ENCODE results near the gene PPP2R2C.

Gene PPP2R2C

DNA sequence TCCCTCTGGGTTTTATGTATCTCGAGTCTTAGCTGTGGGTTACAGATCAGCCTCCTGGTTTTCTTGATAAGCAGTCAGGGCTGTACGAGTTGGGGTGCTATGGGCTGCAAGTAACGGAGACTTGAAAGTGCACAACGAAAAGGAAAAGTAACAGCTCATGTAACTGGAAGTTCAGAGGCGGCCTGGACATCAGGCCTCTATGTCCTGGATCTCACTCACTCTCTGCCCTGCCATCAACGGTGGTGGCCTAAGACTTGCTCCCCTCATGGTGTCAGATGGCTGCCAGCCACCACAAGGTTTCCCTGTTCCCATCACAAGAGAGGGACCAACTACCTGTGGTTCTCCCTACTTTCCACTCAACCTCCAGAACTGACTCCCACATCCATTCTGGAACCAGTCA lies 4.8 kb downstream of the PPP2R2C start:
- no peak for DNase-seq

DNA sequence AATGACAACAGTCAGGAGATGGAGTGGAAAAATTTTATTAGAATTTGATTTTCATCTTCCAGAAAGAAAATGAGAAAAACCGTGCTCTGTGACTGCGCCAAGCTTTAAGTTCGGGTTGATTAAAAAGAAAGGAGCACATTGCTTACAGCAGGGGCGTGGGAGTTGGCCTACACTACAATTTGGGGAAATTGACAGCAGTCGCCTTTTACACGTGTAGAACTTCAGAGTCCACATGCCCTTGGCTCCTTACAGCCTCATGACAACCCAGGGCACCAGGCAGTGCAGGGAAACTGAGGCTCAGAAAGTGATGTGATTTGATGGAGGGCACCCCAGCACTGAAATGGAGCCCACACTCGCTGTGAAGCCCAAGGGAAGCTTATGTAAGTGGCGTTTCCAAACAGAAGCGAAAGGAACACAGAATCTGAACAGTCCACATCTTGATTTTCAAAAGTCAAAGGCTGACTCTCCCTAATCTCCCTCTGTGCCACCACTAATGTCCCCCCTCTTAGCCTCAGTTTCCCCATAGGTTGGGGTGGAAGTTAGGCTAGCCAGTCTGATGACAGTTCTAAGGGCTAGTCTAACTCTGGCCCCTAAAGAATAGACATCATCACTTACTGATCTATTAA lies 5.5 kb downstream of the PPP2R2C start:
- DNase-seq, result no peak

GRCh38 chr4:6465955-6466354 lies 6.5 kb downstream of the PPP2R2C start:
- DNase-seq, result no peak

GRCh38 chr4:6464842-6465588 lies 7.4 kb downstream of the PPP2R2C start:
- DNase-seq, result no peak

DNA sequence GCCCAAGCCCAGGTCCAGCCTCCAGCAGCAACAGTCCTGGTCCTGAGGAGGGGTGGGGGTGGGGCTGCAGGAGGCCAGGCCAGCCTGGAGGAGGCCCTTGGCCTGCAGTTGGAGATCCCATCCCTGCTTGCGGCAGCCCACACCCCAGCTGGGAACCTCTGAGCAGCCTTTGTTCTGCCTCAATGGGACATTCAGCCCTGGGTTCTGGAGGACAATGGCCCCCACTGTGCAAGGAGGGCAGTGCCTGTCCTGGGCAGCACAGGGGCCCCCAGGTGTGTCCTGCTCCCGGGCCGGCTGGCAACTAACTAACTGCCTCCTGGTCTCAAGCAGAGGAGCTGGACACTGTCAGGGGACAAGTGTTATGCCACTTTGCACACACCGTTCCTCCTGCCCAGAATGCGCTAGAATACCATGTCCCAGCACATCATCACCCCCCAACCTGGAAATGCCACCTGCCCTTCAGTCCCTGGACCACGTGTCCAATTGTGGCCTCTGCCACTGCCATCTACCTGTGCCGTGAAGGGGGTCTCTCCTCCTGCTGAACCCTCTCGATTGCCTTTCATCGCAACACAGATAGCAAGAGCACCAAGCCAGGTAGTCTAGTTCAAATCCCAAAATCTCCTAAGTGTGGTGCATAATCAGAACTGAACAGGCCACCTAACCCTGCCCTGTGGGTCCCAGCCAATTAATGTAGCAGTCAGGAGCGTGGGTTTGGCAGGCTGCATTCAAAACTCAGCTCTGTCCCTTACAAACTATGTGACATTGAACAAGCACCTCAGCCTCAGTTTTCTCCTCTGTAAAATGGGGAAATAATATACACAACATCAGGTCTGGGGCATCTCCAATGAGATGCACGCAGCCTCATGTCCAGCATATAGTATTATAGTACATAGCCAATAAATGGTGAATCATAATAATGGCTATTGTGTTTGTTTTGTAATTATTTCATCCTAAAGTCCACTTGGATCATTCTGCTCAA lies 8.8 kb downstream of the PPP2R2C start:
- no peak for DNase-seq

DNA sequence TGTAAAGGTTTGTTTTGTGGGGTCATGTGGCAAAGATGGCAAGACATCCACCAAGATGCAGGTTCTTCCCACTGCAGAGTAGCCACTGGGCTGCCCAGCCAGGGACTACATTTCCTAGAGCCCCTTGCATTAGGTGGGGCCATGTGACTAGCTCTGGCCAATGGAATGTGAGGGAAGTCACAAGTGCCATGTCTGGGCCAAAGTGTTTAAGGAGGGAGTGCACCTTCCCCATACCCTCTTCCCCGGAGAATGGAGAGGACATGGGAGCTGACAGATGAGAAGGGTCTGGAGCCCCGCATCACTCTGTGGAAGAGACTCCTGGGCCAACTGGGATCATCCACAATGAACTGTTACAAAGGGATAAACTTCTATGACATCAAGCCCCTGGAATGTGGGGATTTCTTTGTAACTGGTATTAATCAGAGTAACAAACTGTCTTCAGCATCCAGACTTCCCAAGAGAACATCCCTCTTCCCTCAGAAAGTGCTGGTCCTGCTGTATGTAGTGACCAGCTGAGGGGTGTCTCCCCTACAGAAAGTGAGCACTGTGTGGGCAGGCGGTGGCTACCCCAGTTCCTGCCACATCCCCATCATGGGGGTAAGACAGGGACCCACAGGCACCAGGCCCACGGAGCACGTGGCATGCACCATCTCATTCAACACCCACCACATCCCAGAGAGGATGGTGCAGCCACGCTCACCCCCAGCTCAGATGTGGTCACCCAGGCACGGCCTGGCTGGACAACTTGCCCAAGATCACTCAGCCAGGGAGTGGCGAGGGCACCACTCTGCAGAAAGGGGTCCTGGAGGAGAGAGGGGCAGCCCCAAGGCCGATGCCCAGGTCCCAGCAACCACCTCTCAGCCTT lies 10.9 kb downstream of the PPP2R2C start:
- DNase-seq, result no peak

DNA sequence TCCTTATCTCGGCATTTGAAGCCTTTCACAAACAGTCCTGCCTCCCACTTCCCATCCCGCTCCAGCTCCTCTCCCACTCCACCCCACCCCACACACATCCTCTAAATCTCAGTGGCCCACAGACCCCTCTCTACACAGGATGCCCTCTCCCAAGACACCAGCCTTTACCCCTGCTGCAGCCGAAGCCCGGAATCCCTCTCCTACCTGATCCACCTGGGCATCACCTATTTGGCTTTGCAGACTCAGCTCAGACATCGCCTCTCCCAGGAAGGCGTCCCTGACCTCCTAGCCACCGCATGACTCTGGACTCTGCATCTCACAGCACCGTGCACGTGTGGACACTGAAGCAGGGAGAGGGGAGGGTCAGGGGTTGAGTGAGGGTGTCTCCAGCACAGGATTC lies 11.5 kb downstream of the PPP2R2C start:
- DNase-seq, result no peak

DNA sequence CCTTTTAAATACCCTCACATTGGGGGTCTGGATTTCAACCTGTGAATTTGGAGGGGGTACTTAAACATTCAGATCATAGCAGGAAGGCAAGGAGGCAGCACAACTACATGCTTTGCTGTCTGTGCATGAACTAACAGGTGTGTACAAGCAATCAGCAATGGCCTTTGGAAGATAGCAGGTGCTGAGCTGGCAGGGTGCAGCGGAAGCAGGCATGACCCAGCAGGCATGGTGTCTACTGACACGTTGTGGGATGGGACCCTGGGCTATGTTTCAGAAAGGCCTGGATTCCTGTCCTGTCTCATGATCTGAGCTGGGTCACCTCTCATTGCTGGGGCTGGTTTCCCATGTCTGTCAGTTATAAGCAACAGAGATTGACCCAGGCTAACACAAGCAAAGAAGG lies 13.9 kb downstream of the PPP2R2C start:
- no peak for DNase-seq

GRCh38 chr4:6456450-6456849 lies 16.0 kb downstream of the PPP2R2C start:
- peak; percentile 39 for DNase-seq

- no peak for DNase-seq
Measured at GRCh38 chr4:6454112-6454910, 18.1 kb downstream of the PPP2R2C start.

DNA sequence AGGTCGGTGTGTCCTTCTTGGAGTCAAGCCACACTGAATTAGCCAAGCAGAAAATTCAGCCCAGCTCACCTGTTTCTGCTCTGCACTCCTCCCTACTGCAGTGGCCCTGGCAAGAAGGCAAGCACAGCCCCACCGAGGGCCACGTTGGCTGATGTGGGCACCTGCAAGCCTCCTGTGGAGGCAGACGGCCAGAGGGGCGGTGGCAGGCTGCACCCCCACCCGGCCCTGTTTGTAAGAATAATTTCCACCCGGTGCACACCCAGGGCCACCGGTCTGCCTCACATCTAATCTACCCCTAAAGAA lies 18.8 kb downstream of the PPP2R2C start:
- DNase-seq, result no peak

DNA sequence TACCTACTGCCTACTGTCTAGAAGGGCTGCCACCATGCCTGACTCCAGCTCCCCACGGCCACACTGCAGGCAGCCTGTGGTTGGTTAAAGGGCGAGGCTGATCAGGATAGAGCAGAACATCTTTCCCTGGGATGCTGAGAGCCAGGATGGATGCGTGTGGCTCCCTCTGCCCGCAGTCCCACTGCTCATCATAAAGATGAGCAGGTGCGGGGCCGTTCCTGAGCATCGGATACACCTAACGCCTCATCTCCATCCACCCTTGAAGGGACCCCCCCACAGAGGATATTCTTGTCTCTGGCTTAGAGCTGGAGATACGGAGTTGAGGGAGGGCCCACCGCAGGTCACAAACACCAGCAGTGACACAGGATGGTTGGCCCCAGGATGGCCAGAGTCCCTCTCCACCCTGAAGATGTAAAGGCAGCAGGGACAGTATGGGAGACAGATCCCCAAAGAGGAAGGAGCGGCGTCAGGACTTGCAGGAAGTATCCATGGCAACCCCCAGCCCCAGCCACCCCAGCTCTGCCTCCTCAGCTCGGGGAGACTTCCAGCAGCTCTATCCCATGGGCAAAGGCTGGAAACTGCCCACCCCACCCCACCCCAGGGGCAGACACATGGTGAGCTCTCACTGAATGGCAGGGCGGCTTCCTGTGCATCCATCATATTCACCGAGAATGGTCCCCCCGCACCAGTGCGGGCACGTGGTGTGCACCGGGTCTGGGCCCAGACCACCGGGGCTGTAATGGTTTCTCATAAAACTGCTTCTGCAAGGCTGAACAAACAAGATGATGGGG lies 19.3 kb downstream of the PPP2R2C start:
- no peak for DNase-seq

DNA sequence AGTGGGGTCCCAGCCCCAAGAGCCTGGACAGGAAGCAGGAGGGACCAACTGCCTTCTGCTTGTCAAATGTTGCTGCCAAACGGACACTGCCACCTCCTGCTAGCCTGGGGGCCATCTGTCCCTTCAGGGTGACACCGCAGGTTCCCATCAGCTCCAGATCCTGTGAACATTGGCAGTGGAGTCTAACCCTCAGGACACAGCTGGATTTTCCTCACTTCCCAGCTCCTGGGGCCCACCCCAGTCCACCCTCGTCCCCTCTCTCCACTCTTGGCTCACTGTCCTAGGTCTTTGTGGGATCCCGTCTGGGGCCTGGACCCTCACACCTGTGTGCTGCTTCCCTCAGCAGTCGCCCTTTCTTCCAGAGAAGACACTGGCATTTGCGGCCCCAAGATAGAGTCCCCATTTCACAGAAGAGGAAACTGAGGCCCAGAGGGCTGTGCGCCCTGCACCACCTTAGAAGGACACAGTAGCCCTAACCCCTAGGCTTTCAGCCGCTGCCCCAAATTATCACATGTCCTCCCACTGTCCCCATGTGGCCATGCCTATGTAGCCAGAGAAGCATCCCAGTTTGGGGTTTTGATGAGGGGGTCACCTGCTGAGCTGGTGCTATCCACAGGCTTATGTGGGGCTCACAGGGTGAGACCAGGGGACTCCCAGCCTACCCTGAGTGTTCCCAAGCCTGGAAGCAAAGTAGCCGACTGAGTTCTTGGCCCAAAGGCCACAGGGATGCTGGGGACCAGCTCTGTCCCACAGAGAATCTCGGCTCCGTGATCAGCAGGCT lies 20.1 kb downstream of the PPP2R2C start:
- no peak for DNase-seq

GRCh38 chr4:6451309-6451708 lies 21.1 kb downstream of the PPP2R2C start:
- DNase-seq, result no peak

- DNase-seq, result no peak
Measured at GRCh38 chr4:6450709-6451108, 21.7 kb downstream of the PPP2R2C start.

- no peak for DNase-seq
Measured at GRCh38 chr4:6449746-6450369, 22.6 kb downstream of the PPP2R2C start.

DNA sequence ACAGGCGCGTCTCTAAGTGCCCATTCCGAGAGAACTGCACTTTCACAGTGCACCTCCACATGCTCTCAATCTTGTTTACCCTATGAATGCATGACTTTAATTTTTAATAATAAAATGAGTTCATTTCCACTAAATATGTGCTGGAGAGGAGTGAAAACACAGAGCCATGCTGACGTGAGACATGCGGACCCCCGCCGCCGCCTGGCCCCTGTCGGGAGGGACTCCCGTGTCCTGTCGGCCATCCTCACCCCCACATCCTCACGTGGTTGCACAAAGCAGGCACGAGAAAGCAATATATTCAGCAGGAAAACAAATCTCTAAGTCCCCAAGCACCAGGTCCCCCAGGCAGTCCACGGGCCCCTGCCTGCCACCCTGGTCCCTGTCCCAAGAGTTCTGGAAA lies 23.1 kb downstream of the PPP2R2C start:
- no peak for DNase-seq

DNA sequence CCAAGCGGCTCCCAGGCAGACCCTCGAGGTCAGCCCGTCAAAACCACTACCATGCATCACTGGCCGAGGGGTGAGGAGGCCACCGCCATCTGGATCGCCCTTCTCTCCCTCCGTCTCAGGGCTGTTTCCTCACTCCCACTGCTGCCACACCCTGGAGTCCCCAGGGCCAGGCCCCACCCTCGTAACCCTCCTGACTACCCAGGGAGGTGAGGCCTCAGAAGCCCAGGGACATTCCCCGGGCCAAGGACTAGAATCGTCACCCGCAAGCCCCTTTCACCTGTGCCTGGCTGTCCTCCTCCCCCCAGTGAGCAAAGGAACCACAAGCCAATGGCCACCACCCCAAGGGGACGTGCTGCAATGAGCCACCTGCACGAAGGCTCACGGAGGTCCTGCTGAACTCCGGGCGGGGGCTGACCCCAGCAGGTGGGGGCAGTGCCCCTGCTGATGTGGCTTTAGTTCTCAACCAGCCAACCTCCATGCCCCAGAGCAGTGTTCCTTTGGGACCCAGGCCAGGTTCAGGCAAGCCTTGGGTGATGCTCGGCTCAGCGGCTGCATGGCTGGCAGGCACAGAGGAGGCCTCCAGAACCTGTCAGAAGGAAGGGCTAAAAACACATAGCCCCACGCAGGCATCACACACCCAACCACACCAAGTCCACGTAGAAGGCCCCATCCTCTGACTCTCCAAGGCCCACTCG lies 23.8 kb downstream of the PPP2R2C start:
- DNase-seq, result no peak

- no peak for DNase-seq
Measured at GRCh38 chr4:6447672-6448171, 24.7 kb downstream of the PPP2R2C start.

Data from NCI-H446 treated with DMSO at 0.1 percent for 48 hours (cell line).